GM12878 (cell line): Measurements from ENCODE around the gene GPR17.

Experiments
- ATF3 ChIP-seq: IDR thresholded peaks from 2 replicates; pipeline ENCODE4 v1.6.1; 2011; ENCODE audit warnings: low read depth, mild to moderate bottlenecking, low read length, moderate library complexity, borderline replicate concordance; ENCODE audit errors: extremely low read depth
- BCL3 ChIP-seq: IDR thresholded peaks from 2 replicates; pipeline ENCODE4 v1.6.1; 2011; ENCODE audit warnings: borderline replicate concordance, low read depth, mild to moderate bottlenecking, moderate library complexity, low read length; ENCODE audit not compliant: insufficient read depth, poor library complexity, severe bottlenecking
- CTCF ChIP-seq, 3 experiments: IDR thresholded peaks in 2 of 3; conservative IDR thresholded peaks in 1 of 3; 2 replicates each; pipeline ENCODE4 v1.5.1; 2011; ENCODE audit warnings: low read depth in 3 of 3, low read length in 3 of 3, mild to moderate bottlenecking in 3 of 3, control low read depth in 2 of 3, moderate library complexity in 2 of 3, inconsistent platforms in 1 of 3, mixed read lengths in 1 of 3; ENCODE audit not compliant: control insufficient read depth in 2 of 3, insufficient read depth in 1 of 3; ENCODE audit errors: extremely low read depth in 1 of 3
- MYC ChIP-seq: IDR thresholded peaks from 2 replicates; pipeline ENCODE4 v1.6.1; 2011; ENCODE audit warnings: mild to moderate bottlenecking, low read length, moderate library complexity, inconsistent platforms; ENCODE audit not compliant: insufficient read depth, insufficient replicate concordance, insufficient read length, severe bottlenecking
- NBN ChIP-seq: fragments of 450-650 bp; IDR thresholded peaks from 2 replicates; pipeline ENCODE4 v1.6.1; 2016
- NR2C2 ChIP-seq: IDR thresholded peaks from 2 replicates; pipeline ENCODE4 v1.6.1; 2011; ENCODE audit warnings: borderline replicate concordance, low read depth; ENCODE audit not compliant: control insufficient read depth, insufficient read length
- SMARCA5 ChIP-seq: fragments of 450-650 bp; IDR thresholded peaks from 2 replicates; pipeline ENCODE4 v1.6.1; 2017; ENCODE audit warnings: mild to moderate bottlenecking
- USF2 ChIP-seq: IDR thresholded peaks from 2 replicates; pipeline ENCODE4 v1.6.1; 2011; ENCODE audit warnings: low read depth, low read length, improper control_type of control experiment, borderline replicate concordance

- TF ChIP-seq ATF3 (no peak), SMARCA5 (no peak), MYC (no peak), NBN (no peak), BCL3 (no peak), CTCF (IDR thresholded peaks at IDR 0.05 in 2 of 3, conservative IDR thresholded peaks at IDR 0.05 in 1 of 3; ENCODE audit: control insufficient read depth in 2 of 3, extremely low read depth in 1 of 3, insufficient read depth in 1 of 3, low read depth in 3 of 3, low read length in 3 of 3) (no peak), USF2 (no peak), NR2C2 (no peak)
Measured at GRCh38 chr2:127642706-127643438, 3.1 kb upstream of the GPR17 start.
